Left lobe of liver (tissue), 2 donors: ENCODE data around the gene ITM2B. TPM values are rescaled to one million over a fixed set of nuclear protein-coding genes. Genes with fewer than 3 reads are reported as not detected.

Experiments
- ATAC-seq: fragments of 200-7000 bp; cut with Tn5 transposase; one replicate; pipeline ENCODE4 v1.9.1; 2020; ENCODE audit warnings: mild to moderate bottlenecking, moderate library complexity
- DNase-seq: peaks from one replicate; pipeline ENCODE4 v3.0.0-alpha.2; 2020; ENCODE audit warnings: low spot score
- total RNA-seq: library from RNA; stranded (reverse); gene quantifications from one replicate; pipeline ENCODE4 v1.2.1, GENCODE V29; 2021
- donor health status: DM: no; HTN: no; CAD: no; lungs with moderate emphysema.
- donor health status: DM: no; HTN: yes; CAD: no.

ITM2B gene
- total RNA-seq, 1 donor from 2014 or later: 221 TPM

DNA sequence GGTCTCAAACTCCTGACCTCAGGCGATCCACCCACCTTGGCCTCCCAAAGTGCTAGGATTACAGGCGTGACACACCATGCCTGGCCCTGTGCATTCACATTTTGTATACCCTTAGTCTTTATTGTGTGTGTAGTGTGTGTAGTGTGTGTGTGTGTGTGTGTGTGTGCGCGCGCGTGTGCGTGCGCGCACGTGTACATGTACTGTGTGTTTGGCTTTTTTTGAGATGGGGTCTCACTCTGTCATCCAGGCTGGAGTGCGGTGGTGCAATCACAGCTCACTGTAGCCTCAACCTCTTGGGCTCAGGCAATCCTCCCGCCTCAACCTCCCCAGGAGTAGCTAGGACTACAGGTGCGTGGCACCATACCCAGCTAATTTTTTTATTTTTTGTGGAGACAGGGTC is 22.1 kb downstream of the ITM2B start:
- DNase-seq: no peak
- ATAC-seq: no peak

DNA sequence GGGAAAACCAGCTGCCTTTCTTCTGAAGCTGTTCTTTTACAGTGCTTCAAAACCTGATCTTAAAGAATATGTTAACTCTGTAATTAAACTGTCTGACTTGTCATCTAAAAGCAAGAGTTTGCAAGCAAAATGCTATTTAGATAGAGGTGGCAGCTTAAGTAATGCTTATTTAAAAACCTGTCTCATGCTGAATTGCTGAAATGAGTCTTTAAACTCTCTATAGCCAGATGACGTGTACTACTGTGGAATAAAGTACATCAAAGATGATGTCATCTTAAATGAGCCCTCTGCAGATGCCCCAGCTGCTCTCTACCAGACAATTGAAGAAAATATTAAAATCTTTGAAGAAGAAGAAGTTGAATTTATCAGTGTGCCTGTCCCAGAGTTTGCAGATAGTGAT is 22.9 kb downstream of the ITM2B start:
- DNase-seq (no peak), ATAC-seq (no peak)

DNA sequence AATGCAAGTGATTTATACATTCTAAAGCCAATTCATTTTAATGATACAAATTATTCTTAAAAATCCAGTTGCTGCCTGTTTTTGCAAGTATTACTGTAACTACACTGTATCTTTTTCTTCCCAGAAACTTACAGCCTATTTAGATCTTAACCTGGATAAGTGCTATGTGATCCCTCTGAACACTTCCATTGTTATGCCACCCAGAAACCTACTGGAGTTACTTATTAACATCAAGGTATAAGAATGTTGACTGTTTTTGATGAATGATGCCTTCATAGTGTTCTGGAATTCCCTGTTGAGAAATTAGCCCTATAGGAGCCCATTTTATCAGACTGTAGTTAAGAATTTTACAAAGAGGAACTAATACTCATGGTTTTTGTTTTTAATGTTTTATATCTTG is 25.0 kb downstream of the ITM2B start:
- no peak for DNase-seq
- no peak for ATAC-seq

DNA sequence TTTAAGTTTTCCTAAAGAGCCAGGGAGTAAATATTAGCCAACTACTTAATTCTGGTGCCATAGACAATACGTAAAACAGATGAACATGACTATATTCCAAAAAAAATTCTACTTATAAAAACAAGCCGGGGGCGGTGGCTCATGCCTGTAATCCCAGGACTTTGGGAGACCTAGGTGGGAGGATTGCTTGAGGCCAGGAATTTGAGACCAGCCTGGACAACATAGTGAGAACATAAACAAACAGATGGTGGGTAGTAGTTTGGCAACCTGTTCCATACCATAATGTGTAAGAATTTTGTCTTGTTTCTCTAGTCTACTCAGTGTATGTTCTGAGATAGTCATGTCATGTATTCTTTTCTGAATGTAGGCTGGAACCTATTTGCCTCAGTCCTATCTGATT is 25.4 kb downstream of the ITM2B start:
- ATAC-seq: no peak
- no peak for DNase-seq

DNA sequence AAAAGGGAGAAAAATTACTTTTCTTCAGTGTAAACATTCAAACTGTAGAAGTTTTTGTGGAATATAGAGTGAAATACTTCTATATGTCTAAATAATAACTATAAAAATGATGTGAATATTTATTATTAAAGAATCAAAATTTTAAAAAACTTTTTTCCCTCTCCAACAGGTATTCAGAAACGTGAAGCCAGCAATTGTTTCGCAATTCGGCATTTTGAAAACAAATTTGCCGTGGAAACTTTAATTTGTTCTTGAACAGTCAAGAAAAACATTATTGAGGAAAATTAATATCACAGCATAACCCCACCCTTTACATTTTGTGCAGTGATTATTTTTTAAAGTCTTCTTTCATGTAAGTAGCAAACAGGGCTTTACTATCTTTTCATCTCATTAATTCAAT is 28.0 kb downstream of the ITM2B start:
- no peak for ATAC-seq
- no peak for DNase-seq

DNA sequence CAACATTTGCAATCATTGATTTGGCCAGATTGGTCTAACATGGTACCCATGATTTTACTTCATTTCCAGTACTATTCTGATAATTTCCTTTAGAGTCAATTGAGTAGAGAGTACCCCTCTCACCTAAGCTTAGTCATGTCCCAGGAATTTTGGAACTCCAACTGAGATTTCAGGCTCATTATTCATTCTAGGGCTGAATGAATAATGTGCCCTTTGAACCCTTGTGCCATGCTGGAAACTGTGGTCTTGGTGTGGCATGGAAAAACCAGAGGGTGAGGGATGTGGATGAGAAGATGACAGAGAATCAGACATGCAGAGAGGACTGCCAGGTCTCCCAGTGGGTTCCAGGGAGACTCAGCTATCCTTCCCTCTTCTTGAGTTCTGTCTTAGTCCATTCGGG is 30.2 kb downstream of the ITM2B start:
- DNase-seq (no peak), ATAC-seq (no peak)

DNA sequence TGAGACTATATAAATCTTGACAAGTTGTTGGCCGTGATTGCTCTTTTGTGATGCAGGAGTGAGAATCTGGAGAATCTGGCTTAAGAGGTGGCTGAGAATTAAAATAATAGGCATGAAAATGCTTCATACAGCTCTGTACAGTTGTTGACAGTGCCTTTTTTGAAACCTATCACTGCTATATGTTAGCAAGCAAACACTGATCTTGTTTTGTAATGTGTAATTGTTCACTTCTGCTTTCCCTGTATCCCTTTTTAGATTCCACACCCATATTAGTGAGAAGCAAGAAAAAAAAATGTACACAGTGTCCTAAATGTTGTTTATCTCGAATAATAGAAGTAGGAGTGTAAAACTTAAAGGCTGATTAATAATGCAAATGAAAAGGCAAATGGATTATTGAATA is 31.1 kb downstream of the ITM2B start:
- no peak for ATAC-seq
- DNase-seq: no peak

DNA sequence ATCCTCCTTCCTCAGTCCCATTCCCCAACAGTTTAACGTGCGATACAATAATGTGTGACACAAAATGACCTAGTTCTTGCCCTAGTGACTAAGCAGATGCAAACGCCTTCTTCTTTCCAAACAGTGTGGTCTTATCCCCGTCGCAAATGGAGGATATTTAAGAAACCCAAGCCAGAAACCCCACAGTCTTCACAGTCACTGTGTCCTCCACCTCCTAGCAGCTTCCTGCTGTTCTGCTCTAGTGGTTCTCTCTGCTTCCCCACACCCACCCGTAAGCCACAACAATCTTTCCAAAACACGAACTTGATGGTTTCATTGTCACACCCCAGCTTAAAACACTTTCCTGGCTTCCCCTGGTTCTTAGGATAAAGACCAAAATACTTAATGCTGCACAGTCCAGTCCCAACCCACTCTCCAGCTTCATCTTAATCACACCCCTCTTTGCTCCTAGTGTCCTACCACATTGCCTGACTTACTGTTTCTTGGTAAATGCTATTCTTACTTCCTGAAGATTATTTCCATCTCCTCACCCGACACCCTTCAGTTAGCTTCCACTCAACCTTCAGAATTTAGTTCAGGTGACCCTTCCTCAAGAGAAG is 32.3 kb downstream of the ITM2B start:
- ATAC-seq: no peak
- DNase-seq: no peak

DNA sequence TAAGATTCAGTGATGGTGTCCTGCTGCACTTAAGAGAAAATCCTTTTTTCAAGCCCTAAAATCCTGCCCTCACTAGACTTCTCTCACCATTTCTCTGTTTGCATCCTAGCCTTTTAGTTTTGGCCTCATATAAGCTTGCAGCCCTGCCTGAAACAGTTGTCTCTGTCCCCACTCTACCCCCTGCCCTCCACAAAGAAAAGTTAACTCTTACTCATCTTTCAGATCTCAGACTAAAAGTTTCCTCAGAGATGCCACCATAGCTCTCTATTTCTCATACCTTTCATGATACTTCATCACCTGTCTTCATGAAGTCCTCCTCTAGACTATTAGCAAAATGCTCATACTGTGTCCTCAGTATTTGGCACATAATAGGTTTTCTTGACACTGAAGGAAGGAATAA is 33.1 kb downstream of the ITM2B start:
- DNase-seq (no peak), ATAC-seq (no peak)

DNA sequence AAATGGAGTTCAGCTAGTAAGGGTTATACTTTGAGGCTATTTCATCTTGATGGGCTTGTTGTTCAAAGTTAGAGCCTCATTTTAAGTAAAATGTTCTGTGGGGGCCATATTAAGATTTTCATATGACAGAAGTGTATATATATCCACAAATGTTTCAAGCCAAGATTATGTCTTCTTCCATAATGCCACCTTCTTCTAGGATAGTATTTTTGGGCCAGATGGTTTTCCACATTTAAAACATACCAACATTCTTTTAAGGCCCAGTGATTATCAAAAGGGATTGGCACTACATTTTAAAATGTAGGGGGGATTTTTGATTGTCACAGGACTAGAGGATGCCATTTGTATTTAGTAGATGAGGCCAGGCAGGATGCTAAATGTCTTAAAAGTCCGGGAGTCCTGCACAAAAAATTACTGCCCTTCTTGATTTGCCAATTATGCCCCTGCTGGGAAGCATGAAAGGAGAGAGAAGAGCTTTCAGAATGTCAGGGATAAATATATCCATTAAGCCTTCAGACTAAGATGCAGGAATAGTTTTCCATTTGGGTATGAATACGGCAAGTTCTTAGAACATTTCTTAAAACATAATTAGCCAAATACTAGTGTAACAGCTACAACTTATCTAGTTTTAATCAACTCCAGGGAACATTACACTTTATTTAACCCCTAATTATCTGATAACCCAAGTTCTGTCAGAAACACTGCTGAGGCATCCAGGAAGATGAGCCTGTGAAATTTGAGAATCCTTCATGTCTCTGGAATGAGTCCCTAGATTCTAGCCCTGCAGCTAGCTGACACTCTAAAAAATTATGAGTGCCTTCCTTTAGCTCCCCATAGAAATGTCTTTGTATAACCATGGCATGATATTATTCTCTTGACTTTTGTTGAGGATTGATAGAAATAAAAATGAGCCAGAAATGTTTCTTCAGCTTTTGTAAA is 34.0 kb downstream of the ITM2B start:
- DNase-seq (no peak), ATAC-seq (no peak)

DNA sequence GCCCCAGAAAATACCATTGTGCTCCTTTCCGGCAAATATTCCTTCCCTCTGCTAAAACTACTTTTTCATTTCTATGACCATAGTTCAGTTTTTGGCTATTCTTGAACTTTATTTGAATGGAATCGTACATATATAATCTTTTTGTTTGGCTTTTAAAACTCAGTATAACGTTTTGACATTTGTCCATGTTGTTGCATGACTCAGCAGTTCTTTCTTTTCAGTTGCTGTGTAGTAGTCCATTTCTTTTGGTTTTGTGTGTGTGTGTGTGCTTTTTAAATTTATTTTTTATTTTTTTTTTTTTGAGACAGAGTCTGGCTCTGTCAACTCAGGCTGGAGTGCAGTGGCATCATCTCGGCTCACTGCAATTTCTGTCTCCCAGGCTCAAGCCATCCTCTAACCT is 35.0 kb downstream of the ITM2B start:
- DNase-seq: no peak
- no peak for ATAC-seq

DNA sequence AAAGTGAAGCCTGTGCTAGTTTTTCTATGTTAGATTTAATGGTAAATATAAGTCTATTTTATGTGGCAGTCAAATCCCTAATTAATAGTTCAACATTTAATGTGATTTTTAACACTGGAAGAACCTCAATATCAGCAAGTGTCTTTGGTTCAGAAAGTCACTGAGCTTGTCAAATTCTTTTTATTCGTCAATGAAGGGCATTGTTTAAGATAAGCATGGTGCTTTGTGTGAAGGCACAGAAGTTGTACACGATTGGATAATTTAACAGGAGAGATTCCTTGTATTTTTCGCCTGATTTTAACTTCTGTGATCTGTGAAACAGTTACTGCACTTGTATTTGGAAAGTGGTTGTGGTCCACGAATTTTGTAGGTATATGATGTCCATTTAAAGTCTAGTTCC is 40.3 kb downstream of the ITM2B start:
- DNase-seq (no peak), ATAC-seq (no peak)

DNA sequence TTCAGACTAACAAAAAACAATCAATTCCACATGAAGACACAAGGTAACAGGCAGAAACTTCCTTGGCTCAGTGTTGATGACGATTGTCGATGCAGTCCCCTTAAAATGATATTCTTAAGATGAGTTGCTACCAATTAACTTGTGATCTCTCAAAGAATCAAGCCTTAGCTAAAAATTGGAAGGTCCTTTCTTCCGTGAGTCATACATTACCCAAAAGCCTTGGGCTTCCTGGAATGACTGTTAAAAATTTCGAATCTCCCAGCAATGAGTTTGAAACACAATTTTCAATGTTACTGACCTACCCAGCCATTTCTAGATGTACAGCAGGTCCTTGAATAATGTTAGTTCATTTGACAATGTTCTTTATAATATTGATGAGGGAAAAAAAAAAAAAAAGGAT is 42.5 kb downstream of the ITM2B start:
- DNase-seq: no peak
- ATAC-seq: no peak

DNA sequence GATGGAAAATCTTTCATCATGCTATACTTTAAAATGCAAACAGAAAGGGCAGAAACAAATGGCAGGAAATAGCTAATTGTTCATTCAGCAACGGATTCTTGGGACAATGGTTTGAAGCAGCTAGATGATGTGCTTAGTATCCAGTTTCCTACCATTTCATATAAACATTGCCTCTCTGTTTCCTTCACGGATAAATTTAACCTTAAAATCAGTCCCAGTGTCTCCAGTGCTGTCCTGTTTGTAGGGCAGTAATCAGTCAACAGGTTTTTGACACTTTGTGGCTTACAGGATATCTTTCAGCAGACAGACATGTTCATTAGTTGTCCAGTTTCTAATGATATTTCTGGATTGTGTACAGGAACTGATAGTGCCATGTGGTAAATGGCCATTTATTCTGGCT is 45.8 kb downstream of the ITM2B start:
- DNase-seq (no peak), ATAC-seq (no peak)

DNA sequence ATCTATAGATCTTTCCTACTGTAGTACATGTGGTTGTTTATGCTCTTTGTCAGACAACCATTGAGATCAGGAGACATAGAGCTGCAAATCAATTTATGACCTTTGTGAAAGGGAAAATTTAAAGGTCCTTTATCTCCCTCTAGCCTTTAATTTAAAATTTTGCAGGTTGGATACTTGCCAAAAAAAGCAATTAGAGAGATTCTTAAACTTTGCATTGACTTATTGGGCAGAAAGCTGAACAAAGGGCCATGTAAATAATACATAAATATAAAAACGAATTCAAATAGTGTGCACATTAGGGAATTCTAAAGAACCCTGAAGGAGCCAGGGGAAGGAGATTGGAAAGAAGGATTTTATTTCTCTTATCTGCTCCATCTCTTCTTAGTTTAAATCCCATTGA is 48.5 kb downstream of the ITM2B start:
- no peak for ATAC-seq
- no peak for DNase-seq

DNA sequence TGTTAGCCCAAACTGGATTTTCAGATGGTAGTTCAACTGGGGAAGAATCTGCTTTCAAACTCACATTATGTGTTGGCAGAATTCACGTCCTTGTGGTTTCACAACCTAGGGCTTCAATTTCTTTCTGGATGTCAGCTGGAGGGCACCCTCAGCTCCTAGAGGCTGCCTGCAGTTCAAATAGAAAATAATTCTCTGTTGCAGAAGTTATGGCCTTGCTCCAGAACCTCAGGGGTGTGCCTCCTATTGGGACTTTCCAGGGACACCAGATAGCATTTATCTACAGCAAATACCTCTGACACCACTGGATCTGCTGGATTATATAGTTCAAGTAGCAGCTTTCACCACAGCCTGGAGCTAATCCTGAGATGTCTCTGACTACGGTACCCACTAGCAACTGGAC is 58.7 kb downstream of the ITM2B start:
- no peak for DNase-seq
- peak; percentile 53 for ATAC-seq

DNA sequence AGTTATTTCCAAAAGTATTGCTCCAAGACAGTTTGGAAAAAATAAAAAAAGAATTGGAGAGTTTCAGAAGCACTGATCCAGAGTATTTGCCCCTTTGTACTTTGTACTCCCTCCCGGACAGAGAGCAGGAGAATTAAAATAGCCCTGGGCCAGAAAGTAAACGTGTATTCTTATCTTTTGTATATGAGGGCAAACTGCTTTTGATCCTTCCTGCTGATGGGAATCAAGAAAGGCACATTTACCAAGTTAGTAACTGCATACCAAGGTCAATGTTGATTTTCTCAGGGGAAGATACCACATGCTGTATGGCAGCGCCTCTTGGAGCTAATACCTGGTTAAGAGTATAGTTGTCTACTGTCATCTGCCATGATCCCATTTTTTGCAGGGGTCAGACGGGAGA is 59.6 kb downstream of the ITM2B start:
- no peak for DNase-seq
- ATAC-seq: peak; percentile 91

DNA sequence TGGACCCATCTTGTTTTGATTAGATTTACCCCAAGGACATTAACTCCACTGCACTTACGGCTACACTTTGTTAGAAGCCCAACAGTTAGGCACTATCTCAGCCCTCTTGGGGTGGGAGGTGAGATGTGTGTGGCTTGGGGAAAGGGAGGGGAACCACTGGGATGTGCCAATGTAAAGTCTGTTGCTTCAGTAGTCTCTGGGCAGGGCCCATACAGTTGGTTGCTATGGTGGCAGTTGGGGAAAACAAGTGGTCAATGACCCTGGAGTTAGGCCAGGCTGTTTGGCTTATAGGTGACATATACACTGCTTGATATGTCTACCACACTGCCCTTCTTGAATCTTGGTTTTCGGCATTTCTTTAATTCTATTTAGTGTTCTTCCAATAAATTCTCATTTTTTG is 61.6 kb downstream of the ITM2B start:
- DNase-seq (no peak), ATAC-seq (no peak)

DNA sequence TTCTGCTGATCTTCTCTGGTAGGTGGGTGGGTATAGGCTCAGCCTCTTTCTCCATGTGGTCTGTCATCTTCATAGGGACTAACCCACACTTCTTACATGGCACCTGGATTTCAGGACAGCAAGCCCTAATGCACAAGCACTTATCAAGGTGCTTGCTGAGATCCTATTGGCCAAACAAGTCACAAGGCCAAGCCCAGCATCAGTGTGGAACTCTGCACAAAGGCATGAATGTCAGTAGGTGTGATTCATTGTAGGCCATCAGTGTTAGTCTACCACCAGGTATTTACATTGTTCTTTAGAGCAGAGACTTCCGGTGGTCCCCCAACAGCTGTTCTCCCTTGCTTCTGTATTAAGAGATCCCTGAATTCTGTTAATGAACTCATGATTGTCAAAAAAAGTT is 62.3 kb downstream of the ITM2B start:
- DNase-seq (no peak), ATAC-seq (no peak)

DNA sequence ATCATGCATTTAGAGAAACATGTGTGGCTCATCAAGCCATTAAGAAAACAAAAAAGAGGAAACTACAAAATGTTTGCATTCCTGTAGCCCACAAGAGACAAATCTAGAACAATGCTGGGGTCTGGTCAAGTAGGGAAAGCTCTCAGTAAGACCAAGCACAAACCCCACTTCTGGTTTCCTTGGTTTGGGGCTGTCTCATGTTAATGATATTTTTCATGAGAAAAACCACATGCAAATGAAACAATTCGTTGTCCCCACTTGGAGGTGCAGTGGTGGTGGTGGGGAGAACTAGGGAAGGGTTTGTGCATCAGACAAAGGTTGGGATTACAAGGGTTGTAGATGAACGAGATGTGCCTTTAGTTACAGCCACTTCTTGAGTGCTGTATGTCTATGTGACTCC is 63.5 kb downstream of the ITM2B start:
- ATAC-seq (no peak), DNase-seq (no peak)

DNA sequence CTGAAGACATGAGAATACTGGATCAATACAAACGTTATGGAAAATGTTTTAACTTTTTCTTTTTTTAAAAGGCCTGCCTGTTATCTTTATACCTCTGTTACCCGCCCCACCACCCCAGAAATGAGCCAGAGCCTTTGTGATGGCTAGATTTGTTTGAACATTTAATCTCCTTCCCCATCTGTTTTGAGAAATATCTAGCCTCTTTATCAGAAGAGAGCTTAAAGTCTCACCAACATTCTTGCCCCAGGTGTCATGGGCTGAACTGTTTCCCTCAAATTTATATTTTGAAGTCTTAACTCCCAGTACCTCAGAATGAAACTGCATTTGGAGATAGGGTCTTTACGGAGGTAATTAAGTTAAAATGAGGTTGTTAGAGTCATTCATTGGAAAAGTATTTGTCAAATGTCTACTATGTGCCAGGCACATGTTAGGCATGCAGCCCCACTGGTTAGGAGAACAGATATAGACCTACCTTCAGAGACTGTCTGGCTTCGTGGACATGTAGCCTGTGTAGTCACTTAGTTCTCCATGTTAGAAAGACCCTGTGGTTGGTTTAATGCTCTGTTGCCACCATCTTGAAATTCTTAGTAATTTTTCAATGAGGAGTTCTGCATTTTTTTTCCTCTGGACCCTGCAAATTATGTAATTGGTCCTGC is 64.3 kb downstream of the ITM2B start:
- ATAC-seq (no peak), DNase-seq (no peak)

DNA sequence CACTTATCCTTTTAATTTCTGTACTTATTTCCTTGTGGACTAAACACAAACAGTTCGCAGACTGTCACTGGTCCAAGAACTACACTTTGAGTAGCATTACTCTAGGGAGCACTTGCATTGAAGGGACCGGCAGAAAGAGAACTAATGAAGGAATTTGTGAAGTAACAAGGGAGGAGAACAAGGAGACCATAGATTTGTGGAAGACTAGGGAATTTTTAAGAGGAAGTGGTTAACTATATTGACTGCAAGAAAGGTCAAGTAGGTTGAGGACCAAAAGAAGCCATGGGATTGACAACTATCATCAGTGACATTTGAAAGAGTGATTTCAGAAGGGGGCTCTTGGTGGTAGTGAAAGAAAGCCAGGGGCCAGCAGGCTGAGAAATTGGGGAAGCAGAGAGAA is 66.6 kb downstream of the ITM2B start:
- ATAC-seq: no peak

More for the DNA sequence above, 66.6 kb downstream of the ITM2B start:
- DNase-seq: no peak
